K562 treated with DMSO at 1 percent for 4 hours (cell line): ENCODE data around the gene GLYATL3. TPM values are rescaled to one million over a fixed set of nuclear protein-coding genes. Genes with fewer than 3 reads are reported as not detected.

Experiments
- total RNA-seq: library from RNA; unstranded; fragments of 300-600 nt; gene quantifications from 2 replicates; pipeline ENCODE4 v1.2.3, GENCODE V29; 2022; ENCODE audit not compliant: insufficient read depth

The GLYATL3 gene
- not detected in 2 replicates for total RNA-seq

DNA sequence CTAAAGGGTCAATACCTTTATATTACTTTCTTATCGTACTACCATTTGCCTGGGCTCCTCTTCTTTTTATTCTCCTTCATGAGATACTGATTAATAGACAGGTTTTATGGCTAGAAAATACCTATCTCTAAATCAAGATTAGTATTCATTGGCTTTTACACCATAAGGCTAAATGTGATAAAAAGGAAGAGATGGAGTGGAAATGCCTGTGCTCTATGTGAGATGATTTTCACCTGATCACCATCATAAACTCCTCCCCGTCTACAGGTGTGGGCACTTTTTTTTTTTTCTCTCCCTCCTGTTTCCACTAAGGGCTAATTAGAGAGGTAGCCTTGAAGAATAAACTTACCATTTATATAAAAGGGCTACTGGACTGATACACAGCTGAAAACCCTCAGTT is at the start of gene GLYATL3:
TSS of gene GLYATL3 (plus strand) at position 301 of the 400 bp plus-strand sequence. CDS start 12,068 bp downstream, outside the sequence.

GRCh38 chr6:49462927-49463611 is 36.7 kb upstream of the GLYATL3 start, which contains the start of the genes CENPQ and MMUT:
Gene CENPQ (plus strand): TSS chr6:49463370. CDS start chr6:49470177, 6,807 bp downstream.
Gene MMUT (minus strand): TSS chr6:49463253. CDS start chr6:49459466, 3,787 bp downstream.

DNA sequence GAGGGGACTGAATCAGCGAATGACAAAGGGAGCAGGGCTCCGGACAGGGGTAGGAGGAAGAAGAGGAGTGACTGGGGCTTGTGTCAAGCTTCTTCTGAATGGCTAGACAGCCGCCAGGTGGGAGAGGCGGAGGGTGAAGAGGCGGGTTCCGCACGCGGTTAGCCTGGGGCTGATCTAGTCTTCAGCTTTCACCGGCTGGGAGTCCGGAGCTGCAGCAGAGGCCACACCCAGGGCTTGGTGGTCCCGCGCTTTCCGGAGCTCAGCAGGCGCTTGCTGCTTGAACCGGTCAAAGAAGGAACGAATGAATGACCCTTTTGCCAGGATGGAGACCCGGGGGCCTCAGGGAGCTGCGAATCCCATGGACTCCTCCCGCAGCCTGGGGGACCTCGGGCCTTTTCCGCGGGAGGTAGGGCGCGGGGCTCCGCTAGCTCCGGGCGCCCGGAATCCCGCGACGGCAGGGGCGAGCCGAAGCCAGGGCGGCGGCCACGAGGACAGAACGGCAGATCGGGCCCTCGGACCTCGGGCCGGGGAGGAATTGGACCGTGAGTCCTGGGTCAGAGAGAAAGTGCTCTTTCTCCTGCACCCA is 50.9 kb downstream of the GLYATL3 start, which contains the start of gene C6orf141:
TSS of gene C6orf141 (plus strand) at position 177 of the 586 bp plus-strand sequence. CDS start at position 302, 125 bp downstream.

Other genes with a start within 250 kb of the GLYATL3 start
- gene MMUT, start 36.7 kb upstream of the GLYATL3 start, total RNA-seq, result 12.5 and 12.9 TPM in 2 replicates
- 18.1 and 18.4 TPM in 2 replicates for gene CENPQ, start 36.6 kb upstream of the GLYATL3 start, total RNA-seq
- not detected in 2 replicates for gene C6orf141, start 50.7 kb downstream of the GLYATL3 start, total RNA-seq
- 138 and 195 TPM in 2 replicates for gene RHAG, start 136.9 kb downstream of the GLYATL3 start, total RNA-seq
- not detected in 2 replicates for gene CRISP2, start 213.6 kb downstream of the GLYATL3 start, total RNA-seq
- gene CRISP3, start 244.5 kb downstream of the GLYATL3 start, total RNA-seq, result 0.65 TPM in 1 of 2 replicates, not detected in the other